HG03342 (cell line): Measurements from ENCODE around the gene ME1.
"Not testable (repeated sequence)": the region's sequence is repeated elsewhere in the genome, so short reads cannot be mapped to it uniquely, and the experiment has no call there.

Experiments used
- ATAC-seq: cut with Tn5 transposase; IDR thresholded peaks from one replicate; pipeline ENCODE4 v1.9.1; 2021; ENCODE audit warnings: mild to moderate bottlenecking, moderate library complexity; ENCODE audit not compliant: unreplicated experiment

The ME1 gene

DNA sequence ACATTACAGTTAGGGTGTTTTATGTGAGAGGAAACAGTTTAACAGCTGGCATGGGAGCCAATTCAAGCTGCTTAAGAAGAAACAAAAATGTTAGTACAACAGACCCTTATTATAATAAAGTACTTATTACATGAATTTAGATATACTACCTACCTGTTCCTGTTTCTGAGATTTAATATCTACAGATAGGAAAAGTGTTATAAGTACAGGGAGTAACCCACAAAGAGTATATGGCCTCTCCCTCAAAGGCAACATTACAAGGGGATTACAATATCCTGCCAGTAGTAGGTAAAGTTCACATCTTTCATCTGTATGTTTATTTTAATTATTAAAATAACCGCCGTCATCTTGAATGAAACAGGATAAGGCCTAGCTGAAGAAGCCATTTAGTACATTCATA is 1.8 kb upstream of the ME1 start:
- no peak for ATAC-seq

GRCh38 chr6:83431545-83432155 is 799 bp upstream of the ME1 start:
- ATAC-seq, result no peak

GRCh38 chr6:83429857-83430610 is 817 bp downstream of the ME1 start:
- peak; percentile 0 for ATAC-seq

DNA sequence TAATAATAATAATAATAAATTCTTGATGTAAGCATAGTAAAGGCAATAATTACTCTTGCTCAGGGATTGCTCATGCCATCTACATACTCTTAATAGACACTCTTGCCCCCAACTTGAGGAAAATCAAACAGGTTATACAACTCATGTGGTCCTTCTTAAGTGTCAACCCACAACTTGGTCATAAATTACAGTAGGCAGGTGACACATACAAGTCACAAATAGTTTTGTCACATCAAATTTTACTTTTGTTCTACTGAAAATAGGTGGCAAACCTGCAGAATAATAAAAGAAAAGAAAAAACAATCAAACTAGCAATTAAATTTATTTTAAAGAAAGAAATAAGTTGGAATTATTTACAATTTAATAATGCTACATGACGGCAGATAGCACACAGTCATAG is 1.6 kb downstream of the ME1 start:
- no peak for ATAC-seq

GRCh38 chr6:83424392-83425018 is 6.3 kb downstream of the ME1 start:
- no peak for ATAC-seq

DNA sequence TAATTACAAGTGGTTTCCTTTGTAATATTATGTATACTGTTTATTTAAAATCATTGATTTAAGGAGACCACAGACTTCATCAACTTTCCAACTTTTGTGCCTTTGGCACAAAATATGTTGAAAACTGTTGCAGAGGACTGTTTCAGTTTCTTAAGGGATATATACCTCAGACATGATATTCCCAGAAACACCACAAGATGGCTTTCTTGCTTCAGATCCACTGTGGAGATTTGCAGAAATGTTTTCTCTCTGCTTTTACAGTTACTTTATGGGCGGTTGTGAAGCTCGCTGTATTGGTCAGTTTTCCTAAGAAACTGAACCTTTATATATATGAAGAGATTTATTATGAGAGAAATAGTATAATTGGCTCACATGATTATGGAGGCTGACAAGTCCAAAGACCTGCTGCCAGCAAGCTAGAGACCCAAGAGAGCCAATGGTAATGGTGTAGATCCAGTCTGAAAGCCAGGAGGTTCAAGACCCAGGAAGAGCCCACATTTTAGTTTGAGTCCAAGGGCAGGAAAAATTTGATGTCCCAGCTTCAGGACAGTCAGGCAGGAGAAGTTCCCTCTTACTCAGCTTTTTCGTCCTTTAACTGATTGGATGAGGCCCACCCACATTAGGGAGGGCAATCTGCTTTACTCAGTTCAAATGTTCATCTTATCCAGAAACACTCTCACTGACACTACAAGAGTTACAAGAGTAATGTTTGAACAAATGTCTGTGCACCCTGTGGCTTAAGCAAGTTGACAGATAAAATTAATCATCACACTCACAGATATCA is 12.8 kb downstream of the ME1 start:
- peak; percentile 61 for ATAC-seq

- no peak for ATAC-seq
Measured at GRCh38 chr6:83413068-83413467, 17.8 kb downstream of the ME1 start.

GRCh38 chr6:83411731-83412130 is 19.1 kb downstream of the ME1 start:
- ATAC-seq, result no peak

DNA sequence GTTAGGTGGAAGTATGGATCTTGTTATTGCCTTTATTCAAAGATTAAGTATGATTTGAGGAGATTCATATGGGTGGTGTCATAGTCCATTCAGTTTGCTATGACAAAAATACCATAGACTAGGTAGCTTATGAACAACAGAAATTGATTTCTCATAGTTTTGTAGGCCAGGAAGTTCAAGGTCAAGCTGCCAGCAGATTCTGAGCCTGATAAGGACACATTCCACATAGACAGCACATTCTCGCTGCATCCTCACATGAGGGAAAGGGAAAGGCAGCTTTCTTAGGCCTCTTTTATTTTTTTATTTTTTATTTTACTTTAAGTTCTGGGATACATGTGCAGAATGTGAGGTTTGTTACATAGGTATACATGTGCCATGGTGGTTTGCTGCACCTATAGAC is 27.7 kb downstream of the ME1 start:
- ATAC-seq, result no peak

GRCh38 chr6:83389606-83390005 is 41.2 kb downstream of the ME1 start:
- no peak for ATAC-seq

- ATAC-seq, result no peak
Measured at GRCh38 chr6:83385473-83385872, 45.4 kb downstream of the ME1 start.

- no peak for ATAC-seq
Measured at GRCh38 chr6:83384751-83385150, 46.1 kb downstream of the ME1 start.

GRCh38 chr6:83381949-83382348 is 48.9 kb downstream of the ME1 start:
- no peak for ATAC-seq

- no peak for ATAC-seq
Measured at GRCh38 chr6:83378621-83379388, 52.0 kb downstream of the ME1 start.

- no peak for ATAC-seq
Measured at GRCh38 chr6:83371423-83371822, 59.4 kb downstream of the ME1 start.

DNA sequence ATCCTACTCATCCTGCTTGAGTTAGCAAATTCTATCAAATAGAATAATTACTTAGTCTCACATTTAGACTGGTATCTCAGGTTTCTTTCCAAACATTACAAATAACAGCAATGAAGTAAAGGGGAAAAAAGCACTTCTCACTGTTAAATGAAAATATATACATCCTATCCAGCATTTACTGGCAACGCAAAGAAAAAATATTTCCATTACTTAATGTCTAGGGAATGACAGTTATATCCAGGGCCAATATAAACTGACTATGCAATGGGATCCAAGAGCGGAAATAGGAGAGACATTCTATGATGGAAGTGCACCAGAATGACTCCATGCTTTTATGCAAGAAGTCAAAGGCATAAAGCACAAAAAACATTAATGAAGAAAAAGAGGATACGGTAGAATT is 60.3 kb downstream of the ME1 start:
- no peak for ATAC-seq

DNA sequence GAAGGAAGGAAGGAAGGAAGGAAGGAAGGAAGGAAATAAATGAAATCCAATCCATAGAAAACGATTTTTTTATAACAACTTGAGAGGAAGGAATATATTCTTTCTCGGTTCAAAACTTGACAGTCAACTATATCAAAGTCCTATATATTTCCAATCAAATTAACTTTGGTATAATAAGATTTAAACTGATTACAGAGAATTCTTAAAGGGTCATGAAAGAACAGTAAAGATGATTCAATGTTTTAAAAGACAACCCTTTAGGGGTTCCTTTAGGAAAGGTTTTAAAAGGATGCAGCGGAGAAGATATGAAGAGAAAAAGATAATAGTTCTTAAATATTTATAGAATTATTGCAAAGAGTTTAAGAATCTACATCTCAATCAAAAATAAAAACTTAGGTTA is 61.2 kb downstream of the ME1 start:
- ATAC-seq, result no peak

DNA sequence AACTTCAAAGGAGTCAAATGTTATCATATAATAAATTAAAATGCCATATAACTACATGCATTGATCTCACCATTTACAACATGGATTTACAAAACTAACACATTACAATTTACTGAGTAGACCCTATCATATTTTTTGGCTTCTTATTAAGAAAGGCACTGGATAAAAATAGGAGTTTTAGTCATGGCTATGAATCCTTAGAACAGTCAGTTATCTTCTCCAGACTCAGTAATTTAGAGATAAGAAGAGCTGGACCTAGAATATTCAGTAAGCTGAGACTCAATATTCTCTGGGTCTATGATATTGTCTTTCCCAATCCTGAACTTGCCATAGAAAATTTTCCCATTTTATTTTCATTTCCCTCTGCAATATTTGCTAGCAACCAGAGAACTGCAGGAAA is 62.3 kb downstream of the ME1 start:
- ATAC-seq, result no peak

DNA sequence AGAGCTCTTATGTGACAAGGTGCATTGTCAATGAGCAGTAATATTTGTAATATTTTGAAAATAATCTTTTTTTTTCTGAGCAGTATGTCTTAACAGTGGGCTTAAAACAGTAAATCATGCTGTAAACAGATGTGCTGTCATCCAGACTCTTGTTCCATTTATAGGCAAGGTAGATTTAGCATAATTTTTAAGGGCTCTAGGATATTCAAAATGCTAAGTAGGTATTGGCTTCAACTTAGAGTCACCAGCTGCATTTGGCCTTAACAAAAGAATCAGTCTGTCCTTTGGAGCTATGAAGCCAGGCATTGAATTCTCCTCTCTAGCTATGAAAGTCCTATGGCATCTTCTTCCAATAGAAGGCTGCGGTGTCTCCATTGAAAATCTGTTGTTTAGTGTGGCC is 63.7 kb downstream of the ME1 start:
- ATAC-seq, result no peak

GRCh38 chr6:83365931-83366330 is 64.9 kb downstream of the ME1 start:
- no peak for ATAC-seq

DNA sequence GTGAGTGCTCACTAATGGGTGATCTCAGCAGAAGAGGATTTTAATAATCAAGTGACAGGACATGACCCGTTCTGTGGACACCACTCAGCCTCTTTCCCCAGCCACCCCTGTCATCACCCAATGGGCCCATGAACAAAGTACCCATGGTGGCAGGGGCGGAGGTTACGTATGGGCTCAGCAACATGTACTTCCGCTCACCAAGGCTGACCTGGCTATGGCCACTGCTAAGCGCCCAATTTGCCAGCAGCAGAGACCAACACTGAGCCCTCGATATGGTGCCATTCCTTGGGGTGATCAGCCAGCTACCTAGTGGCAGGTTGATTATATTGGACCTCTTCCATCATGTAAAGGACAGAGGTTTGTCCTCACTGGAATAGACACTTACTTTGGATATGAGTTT is 68.5 kb downstream of the ME1 start:
- ATAC-seq, result not testable (repeated sequence)
